Tibial nerve (tissue), 3 donors: ENCODE measurements around the gene PLBD1.

Source experiments
- CTCF ChIP-seq, 5 experiments: fragments of 200-600 bp in 3 of 5; fragments of 450-650 bp in 2 of 5; sonication (generic) in 3 of 5; IDR thresholded peaks; one replicate each; pipeline ENCODE4 v1.5.1; 2016 to 2019; ENCODE audit warnings: antibody characterized with exemption in 5 of 5, mild to moderate bottlenecking in 3 of 5, moderate library complexity in 2 of 5
- POLR2A ChIP-seq, 2 donors: fragments of 450-650 bp; IDR thresholded peaks; one replicate each; pipeline ENCODE4 v1.6.1; 2017; ENCODE audit warnings: antibody characterized with exemption in 2 of 2, mild to moderate bottlenecking in 2 of 2, moderate library complexity in 2 of 2

GRCh38 chr12:14548609-14549008, 19.1 kb downstream of the PLBD1 start:
- TF ChIP-seq CTCF (IDR thresholded peaks at IDR 0.05) (no peak), POLR2A (IDR thresholded peaks at IDR 0.05) (no peak)
